Activated CD8-positive, alpha-beta T cell treated with anti-CD3 and anti-CD28 coated beads for 36 hours (primary cell): ENCODE measurements around the gene TRIM40. TPM values are rescaled to one million over a fixed set of nuclear protein-coding genes. Genes with fewer than 3 reads are reported as not detected.

ENCODE experiments used
- ATAC-seq: fragments of 200-7000 bp; cut with Tn5 transposase; one replicate; pipeline ENCODE4 v1.10.0; 2021; ENCODE audit warnings: mild to moderate bottlenecking, moderate library complexity
- CTCF ChIA-PET: fragments of 350-600 bp; sonication (Branson Sonifier 250); formaldehyde crosslinking; loops from one replicate; lab custom pipeline; 2021; ENCODE audit warnings: antibody characterized with exemption; lab: Charles Lee
- POLR2A ChIA-PET: fragments of 350-600 bp; sonication (Branson Sonifier 250); formaldehyde crosslinking; loops from one replicate; lab custom pipeline; 2021; ENCODE audit warnings: antibody characterized with exemption; lab: Charles Lee
- DNase-seq: peaks from one replicate; pipeline ENCODE4 v3.0.0-alpha.2; 2020
- H3K27ac Mint-ChIP-seq: one replicate; pipeline ENCODE4 v1.8.0; 2021; ENCODE audit warnings: mild to moderate bottlenecking, mixed read lengths
- H3K27me3 Mint-ChIP-seq: one replicate; pipeline ENCODE4 v1.8.0; 2021; ENCODE audit warnings: mixed read lengths
- H3K36me3 Mint-ChIP-seq: one replicate; pipeline ENCODE4 v1.8.0; 2021; ENCODE audit warnings: low read depth, mixed read lengths
- H3K4me1 Mint-ChIP-seq: one replicate; pipeline ENCODE4 v1.8.0; 2021; ENCODE audit warnings: low read depth, mixed read lengths
- H3K4me3 Mint-ChIP-seq: one replicate; pipeline ENCODE4 v1.8.0; 2021; ENCODE audit warnings: mild to moderate bottlenecking, moderate library complexity, mixed read lengths
- H3K9me3 Mint-ChIP-seq: one replicate; pipeline ENCODE4 v1.8.0; 2021; ENCODE audit warnings: mixed read lengths
- CTCF ChIP-seq: fragments of 200-600 bp; IDR thresholded peaks from one replicate; pipeline ENCODE4 v1.8.0; 2022; ENCODE audit warnings: antibody characterized with exemption, mild to moderate bottlenecking
- intact Hi-C: fragments of 100-400 bp; cut with micrococcal nuclease; formaldehyde crosslinking; loops from one replicate; pipeline ENCODE4 v1.10.0; 2022
- total RNA-seq, 2 experiments: library from RNA; stranded (reverse); gene quantifications; one replicate each; pipeline ENCODE4 v1.2.3, GENCODE V29; 2021

The TRIM40 gene
- total RNA-seq, 2 experiments from 2014 or later: not detected

GRCh38 chr6:30100585-30101443 is 35.1 kb upstream of the TRIM40 start:
- no peak for TF ChIP-seq CTCF
- ATAC-seq (peak; percentile 8), DNase-seq (peak; percentile 26)
- Mint-ChIP-seq H3K4me1 (peaks cover 41% of the 10 kb centered on the region), H3K4me3 (peak overlapping the region; percentile 62), H3K9me3 (no peaks in the 10 kb centered on the region), H3K36me3 (no peaks in the 10 kb centered on the region), H3K27ac (no peak overlapping the region), H3K27me3 (peaks cover 52% of the 10 kb centered on the region)
- intact Hi-C loops: no loop called here
- CTCF ChIA-PET: interaction anchor here (0.7 to 8.9 kb wide), 12 partner anchors 13 to 297 kb away, joined by 3 to 324 read pairs (median 6); partner anchors contain the start of genes POLR1H, PPP1R11 and TRIM40
- POLR2A ChIA-PET: interaction anchor here (1.1 kb wide), 1 partner anchor 31 kb away, joined by 6 read pairs; no protein-coding TSS in a partner anchor

GRCh38 chr6:30101444-30102413 is 34.2 kb upstream of the TRIM40 start:
- ChIA-PET POLR2A (interaction anchor here (1.1 kb wide), 1 partner anchor 30 kb away, joined by 6 read pairs; no protein-coding TSS in a partner anchor), CTCF (interaction anchor here (0.7 to 8.9 kb wide), 13 partner anchors 13 to 366 kb away, joined by 3 to 324 read pairs (median 5); partner anchors contain the start of genes POLR1H, PPP1R11, RNF39 and TRIM40)
- no peaks in the 10 kb centered on the region for H3K9me3 Mint-ChIP-seq
- peaks cover 41% of the 10 kb centered on the region for H3K4me1 Mint-ChIP-seq
- H3K4me3 Mint-ChIP-seq: peak overlapping the region; percentile 62
- H3K27me3 Mint-ChIP-seq: peaks cover 54% of the 10 kb centered on the region
- H3K27ac Mint-ChIP-seq: no peak overlapping the region
- H3K36me3 Mint-ChIP-seq: no peaks in the 10 kb centered on the region
- intact Hi-C loops: loop anchor here (2.0 kb wide), 1 partner anchor 69 kb away; no protein-coding TSS in a partner anchor
- ATAC-seq (peak; percentile 38), DNase-seq (peak; percentile 53)
- TF ChIP-seq CTCF: no peak

- Mint-ChIP-seq H3K9me3 (no peaks in the 10 kb centered on the region), H3K27me3 (peaks cover 50% of the 10 kb centered on the region), H3K4me3 (peak overlapping the region; percentile 75), H3K36me3 (no peaks in the 10 kb centered on the region), H3K4me1 (peaks cover 41% of the 10 kb centered on the region), H3K27ac (no peak overlapping the region)
- DNase-seq (no peak), ATAC-seq (peak; percentile 19)
- TF ChIP-seq CTCF: no peak
- ChIA-PET CTCF (interaction anchor here (0.6 to 8.9 kb wide), 32 partner anchors 8 to 449 kb away, joined by 3 to 324 read pairs (median 6); partner anchors contain the start of genes POLR1H, PPP1R11, RNF39 and TRIM26), POLR2A (interaction anchor here (1.4 to 3.3 kb wide), 3 partner anchors 28 to 106 kb away, joined by 3 to 16 read pairs (median 4); no protein-coding TSS in a partner anchor)
- intact Hi-C loops: loop anchor here (2.0 kb wide), 1 partner anchor 68 kb away; no protein-coding TSS in a partner anchor
Measured at GRCh38 chr6:30102414-30102969, 33.4 kb upstream of the TRIM40 start.

- POLR2A ChIA-PET: interaction anchor here (0.6 to 3.3 kb wide), 6 partner anchors 17 to 315 kb away, joined by 3 to 16 read pairs (median 4); no protein-coding TSS in a partner anchor
- Mint-ChIP-seq H3K27ac (no peak overlapping the region), H3K4me1 (peaks cover 36% of the 10 kb centered on the region), H3K4me3 (peak overlapping the region; percentile 75), H3K9me3 (no peaks in the 10 kb centered on the region), H3K27me3 (peaks cover 53% of the 10 kb centered on the region), H3K36me3 (no peaks in the 10 kb centered on the region)
- intact Hi-C loops: loop anchor here (1.0 to 2.0 kb wide), 2 partner anchors 28 to 68 kb away; no protein-coding TSS in a partner anchor
- ATAC-seq (peak; percentile 90), DNase-seq (peak; percentile 92)
- CTCF ChIA-PET: interaction anchor here (0.6 to 8.9 kb wide), 38 partner anchors 8 to 450 kb away, joined by 3 to 324 read pairs (median 5); partner anchors contain the start of genes POLR1H, PPP1R11, RNF39 and TRIM26
- TF ChIP-seq CTCF: peak; percentile 86
Measured at GRCh38 chr6:30102970-30103871, 32.7 kb upstream of the TRIM40 start.
